GM23338 (cell line): ENCODE results near the gene SETD1A. TPM values are rescaled to one million over a fixed set of nuclear protein-coding genes. Genes with fewer than 3 reads are reported as not detected.

Experiments
- ATAC-seq: fragments of 200-7000 bp; cut with Tn5 transposase; 3 replicates; pipeline ENCODE4 v1.9.1; 2020
- DNase-seq: peaks from one replicate; pipeline ENCODE4 v3.0.0-alpha.2; 2015; ENCODE audit warnings: low spot score
- H2AFZ ChIP-seq: fragments of 200-600 bp; sonication (generic); 2 replicates; pipeline ENCODE4 v1.8.0; 2016; ENCODE audit warnings: antibody characterized with exemption, mild to moderate bottlenecking, moderate library complexity
- H3F3A ChIP-seq: fragments of 200-600 bp; sonication (generic); replicated peaks from 2 replicates; pipeline ENCODE4 v1.8.0; 2017; ENCODE audit warnings: antibody characterized with exemption, mixed run types, low read depth
- H3K27ac ChIP-seq: fragments of 200-600 bp; sonication (generic); 2 replicates; pipeline ENCODE4 v1.6.1; 2016; ENCODE audit warnings: low read depth
- H3K27me3 ChIP-seq: fragments of 200-600 bp; sonication (generic); 2 replicates; pipeline ENCODE4 v1.8.0; 2016; ENCODE audit warnings: mild to moderate bottlenecking, mixed run types, moderate library complexity; ENCODE audit not compliant: insufficient read depth
- H3K36me3 ChIP-seq: fragments of 200-600 bp; sonication (generic); 2 replicates; pipeline ENCODE4 v1.8.0; 2016; ENCODE audit warnings: mild to moderate bottlenecking; ENCODE audit not compliant: insufficient read depth
- H3K4me1 ChIP-seq: fragments of 200-600 bp; sonication (generic); 2 replicates; pipeline ENCODE4 v1.8.0; 2016; ENCODE audit warnings: mild to moderate bottlenecking, moderate library complexity; ENCODE audit not compliant: insufficient read depth
- H3K4me2 ChIP-seq: fragments of 200-600 bp; sonication (generic); 2 replicates; pipeline ENCODE4 v1.7.1; 2017; ENCODE audit warnings: mixed run types
- H3K4me3 ChIP-seq: fragments of 200-600 bp; sonication (generic); 2 replicates; pipeline ENCODE4 v1.6.1; 2016; ENCODE audit warnings: mixed run types
- H3K79me2 ChIP-seq: fragments of 200-600 bp; sonication (generic); replicated peaks from 2 replicates; pipeline ENCODE4 v1.8.0; 2017; ENCODE audit warnings: mild to moderate bottlenecking; ENCODE audit not compliant: insufficient read depth
- H3K9me2 ChIP-seq: fragments of 200-600 bp; sonication (generic); 2 replicates; pipeline ENCODE4 v1.8.0; 2017; ENCODE audit not compliant: insufficient read depth
- H4K20me1 ChIP-seq: fragments of 200-600 bp; sonication (generic); replicated peaks from 2 replicates; pipeline ENCODE4 v1.8.0; 2017; ENCODE audit warnings: mild to moderate bottlenecking; ENCODE audit not compliant: insufficient read depth
- H3K27ac Mint-ChIP-seq: 2 replicates; pipeline ENCODE4 v1.8.0; 2020; ENCODE audit warnings: inconsistent platforms, mild to moderate bottlenecking, moderate library complexity, mixed read lengths
- H3K27me3 Mint-ChIP-seq: 3 replicates; pipeline ENCODE4 v1.8.0; 2022; ENCODE audit warnings: low read depth, mild to moderate bottlenecking, moderate library complexity, mixed read lengths, inconsistent platforms; ENCODE audit not compliant: insufficient read depth, poor library complexity
- H3K36me3 Mint-ChIP-seq: 3 replicates; pipeline ENCODE4 v1.8.0; 2021; ENCODE audit warnings: low read depth, mild to moderate bottlenecking, inconsistent platforms, moderate library complexity, mixed read lengths
- H3K4me1 Mint-ChIP-seq: 3 replicates; pipeline ENCODE4 v1.8.0; 2020; ENCODE audit warnings: mild to moderate bottlenecking, inconsistent platforms, mixed read lengths
- H3K4me3 Mint-ChIP-seq: 3 replicates; pipeline ENCODE4 v1.8.0; 2021; ENCODE audit warnings: moderate library complexity, mild to moderate bottlenecking, inconsistent platforms, mixed read lengths
- H3K9me3 Mint-ChIP-seq: 3 replicates; pipeline ENCODE4 v1.8.0; 2020; ENCODE audit warnings: moderate library complexity, mild to moderate bottlenecking, inconsistent platforms, mixed read lengths
- CREB1 ChIP-seq: fragments of 250-450 bp; sonication (Bioruptor Pico); IDR thresholded peaks from 2 replicates; pipeline ENCODE4 v1.5.0; 2020; ENCODE audit warnings: low read depth, mild to moderate bottlenecking, moderate library complexity
- ETS1 ChIP-seq: IDR thresholded peaks from 2 replicates; pipeline ENCODE4 v1.6.1; 2016; ENCODE audit warnings: antibody characterized with exemption
- EZH2phosphoT487 ChIP-seq: fragments of 200-600 bp; sonication (generic); IDR thresholded peaks from one replicate; pipeline ENCODE4 v1.8.1; 2018; ENCODE audit warnings: antibody characterized with exemption; ENCODE audit not compliant: unreplicated experiment
- NANOG ChIP-seq: IDR thresholded peaks from 2 replicates; pipeline ENCODE4 v1.6.1; 2016; ENCODE audit warnings: antibody characterized with exemption, borderline replicate concordance
- POLR2AphosphoS5 ChIP-seq: IDR thresholded peaks from 2 replicates; pipeline ENCODE4 v1.6.1; 2016; ENCODE audit warnings: antibody characterized with exemption, low read depth
- STAT1 ChIP-seq: IDR thresholded peaks from one replicate; pipeline ENCODE4 v1.6.1; 2016; ENCODE audit warnings: antibody characterized with exemption; ENCODE audit not compliant: unreplicated experiment
- ZNF331 ChIP-seq: fragments of 250-450 bp; sonication (Bioruptor Pico); IDR thresholded peaks from 2 replicates; pipeline ENCODE4 v1.5.0; 2020; ENCODE audit warnings: low read depth, mild to moderate bottlenecking, moderate library complexity
- ZNF462 ChIP-seq: fragments of 250-450 bp; sonication (Bioruptor Pico); IDR thresholded peaks from 2 replicates; pipeline ENCODE4 v1.5.0; 2020; ENCODE audit warnings: mild to moderate bottlenecking, moderate library complexity
- polyA plus RNA-seq: library from polyadenylated mRNA; unstranded; fragments of >200 nt; fragmentation: Nextera tagmentation; extraction: Ambion mirVana; gene quantifications from 2 replicates; pipeline ENCODE4 v1.2.1, GENCODE V29; 2016
- total RNA-seq: library from RNA; depleted of rRNA; stranded (reverse); fragments of >200 nt; shearing (Covaris generic); gene quantifications from 2 replicates; pipeline ENCODE4 v1.2.3, GENCODE V29; 2014

SETD1A gene
- total and polyA plus RNA-seq, 2 experiments from 2014 or later: 10.8 to 21.9 TPM

- Histone ChIP-seq H3F3A (peaks cover 6% of the 10 kb centered on the region; the same call in 1 of the 2 replicates), H3K9me2 (no peaks in the 10 kb centered on the region), H3K4me1 (peaks cover under 1% of the 10 kb centered on the region; the same call in 1 of the 2 replicates), H2AFZ (no peak overlapping the region), H3K4me3 (no peak overlapping the region), H3K79me2 (no peaks in the 10 kb centered on the region), H3K4me2 (no peak overlapping the region), H4K20me1 (no peaks in the 10 kb centered on the region; the same call in 1 of the 2 replicates), H3K36me3 (no peaks in the 10 kb centered on the region), H3K27me3 (no peaks in the 10 kb centered on the region), H3K27ac (no peak overlapping the region)
- Mint-ChIP-seq H3K36me3 (peaks cover 4% of the 10 kb centered on the region; the same call in 1 of the 3 replicates), H3K9me3 (no peaks in the 10 kb centered on the region), H3K4me1 (peaks cover 6% of the 10 kb centered on the region; the same call in 2 of the 3 replicates), H3K27ac (no peak overlapping the region), H3K27me3 (peaks cover 16% of the 10 kb centered on the region), H3K4me3 (no peak overlapping the region)
- ATAC-seq: no peak
- no peak for DNase-seq
- TF ChIP-seq POLR2AphosphoS5: no peak
- TF ChIP-seq CREB1: no peak
- no peak for TF ChIP-seq ZNF331 (CRISPR knock-in tag)
- no peak for TF ChIP-seq NANOG
- no peak for TF ChIP-seq ZNF462
- no peak for TF ChIP-seq EZH2phosphoT487
- no peak for TF ChIP-seq STAT1
- no peak for TF ChIP-seq ETS1
Measured at GRCh38 chr16:30990105-30990504, 32.6 kb downstream of the SETD1A start.
